PFSK-1 (cell line): ENCODE measurements around the gene RPL12.

Experiments used
- FOXP2 ChIP-seq: optimal IDR thresholded peaks from 2 replicates; pipeline ENCODE3; 2011; ENCODE audit warnings: borderline replicate concordance, control low read depth, inconsistent platforms; ENCODE audit not compliant: insufficient read depth; ENCODE audit errors: extremely low read length, extremely low read depth
- POLR2AphosphoS5 ChIP-seq: IDR thresholded peaks from 2 replicates; pipeline ENCODE4 v1.6.1; 2012; ENCODE audit warnings: low read depth, mild to moderate bottlenecking, control low read depth, low read length, moderate library complexity
- REST ChIP-seq, 2 experiments: IDR thresholded peaks; 2 replicates each; pipeline versions ENCODE4 v1.6.1 to v1.8.0; 2011 to 2012; ENCODE audit warnings: low read depth in 2 of 2, low read length in 2 of 2, control low read depth in 1 of 2, inconsistent platforms in 1 of 2, mild to moderate bottlenecking in 1 of 2, moderate library complexity in 1 of 2; ENCODE audit not compliant: insufficient read depth in 1 of 2
- SIN3A ChIP-seq: IDR thresholded peaks from 2 replicates; pipeline ENCODE4 v1.6.1; 2012; ENCODE audit warnings: mild to moderate bottlenecking, low read length, moderate library complexity, borderline replicate concordance; ENCODE audit not compliant: insufficient read depth
- TAF1 ChIP-seq: IDR thresholded peaks from 2 replicates; pipeline ENCODE4 v1.6.1; 2012; ENCODE audit warnings: low read length, control low read depth, borderline replicate concordance; ENCODE audit not compliant: insufficient read depth

Gene RPL12

GRCh38 chr9:127463911-127464310 is 12.7 kb upstream of the RPL12 start:
- TF ChIP-seq POLR2AphosphoS5 = no peak

GRCh38 chr9:127463382-127463781 is 12.2 kb upstream of the RPL12 start:
- TF ChIP-seq SIN3A = no peak
- TF ChIP-seq TAF1 = no peak
- TF ChIP-seq FOXP2 = no peak
- TF ChIP-seq REST (IDR thresholded peaks at IDR 0.05; ENCODE audit: insufficient read depth in 1 of 2, low read depth in 2 of 2, low read length in 2 of 2) = no peak
- no peak for TF ChIP-seq POLR2AphosphoS5

- TF ChIP-seq REST (IDR thresholded peaks at IDR 0.05; ENCODE audit: insufficient read depth in 1 of 2, low read depth in 2 of 2, low read length in 2 of 2) (no peak), SIN3A (no peak), FOXP2 (no peak), TAF1 (no peak), POLR2AphosphoS5 (no peak)
Observed at GRCh38 chr9:127458921-127459320, 7.7 kb upstream of the RPL12 start.

- TF ChIP-seq TAF1 (no peak), FOXP2 (no peak), SIN3A (no peak), REST (IDR thresholded peaks at IDR 0.05; ENCODE audit: insufficient read depth in 1 of 2, low read depth in 2 of 2, low read length in 2 of 2) (no peak)
Observed at GRCh38 chr9:127457191-127457878, 6.1 kb upstream of the RPL12 start.

- no peak for TF ChIP-seq POLR2AphosphoS5
- no peak for TF ChIP-seq TAF1
- TF ChIP-seq FOXP2 = no peak
- TF ChIP-seq SIN3A = no peak
- TF ChIP-seq REST (IDR thresholded peaks at IDR 0.05; ENCODE audit: insufficient read depth in 1 of 2, low read depth in 2 of 2, low read length in 2 of 2) = no peak
Observed at GRCh38 chr9:127455324-127455992, 4.3 kb upstream of the RPL12 start.
